ENCODE data around the gene SMARCC1.

Gene SMARCC1

DNA sequence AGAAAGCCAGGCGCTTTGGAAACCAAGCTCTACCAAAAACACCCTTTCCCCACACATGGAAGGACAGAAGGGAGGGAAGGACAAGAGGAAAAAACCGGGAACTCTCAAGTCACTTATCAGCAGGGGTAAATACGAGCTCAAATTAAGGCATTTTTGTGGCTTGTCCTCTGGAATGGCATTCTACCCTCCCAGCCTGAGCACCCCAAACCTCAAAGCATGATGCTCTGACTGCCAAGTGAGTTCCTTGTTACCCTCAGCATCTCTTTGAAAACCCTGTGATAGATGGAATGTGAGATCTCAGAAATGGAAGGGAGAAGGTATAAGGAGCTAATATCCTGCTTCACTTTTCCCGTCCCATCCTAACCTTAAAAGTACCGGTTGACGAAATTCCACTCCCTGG is 194.9 kb downstream of the SMARCC1 start:
- Histone ChIP-seq H3K4me1 (ENCODE audit: insufficient read depth, low read length, poor library complexity, severe bottlenecking) (no peaks in the 10 kb centered on the region), H3K36me3 (ENCODE audit: insufficient read depth, low read length) (peaks cover 68% of the 10 kb centered on the region; the same call in 1 of the 2 replicates), H3K9me3 (ENCODE audit: insufficient read depth, low read depth, low read length) (no peaks in the 10 kb centered on the region), H3K9me2 (replicated peaks; ENCODE audit: low read depth, low read length) (no peaks in the 10 kb centered on the region), H3K4me3 (ENCODE audit: low read length, poor library complexity, severe bottlenecking) (no peak overlapping the region), H3F3A (ENCODE audit: low read depth) (no peaks in the 10 kb centered on the region), H4K20me1 (ENCODE audit: insufficient read depth, low read length, poor library complexity, severe bottlenecking) (no peaks in the 10 kb centered on the region), H2AFZ (ENCODE audit: low read length) (no peak overlapping the region), H3K4me2 (ENCODE audit: low read depth, low read length, poor library complexity, severe bottlenecking) (no peak overlapping the region), H3K79me2 (ENCODE audit: insufficient read depth, low read length) (no peaks in the 10 kb centered on the region), H3K27me3 (ENCODE audit: insufficient read depth, low read length, poor library complexity, severe bottlenecking) (no peaks in the 10 kb centered on the region), H3K9ac (ENCODE audit: low read depth, low read length, poor library complexity, severe bottlenecking) (no peak overlapping the region)
- TF ChIP-seq, protein P1, sequence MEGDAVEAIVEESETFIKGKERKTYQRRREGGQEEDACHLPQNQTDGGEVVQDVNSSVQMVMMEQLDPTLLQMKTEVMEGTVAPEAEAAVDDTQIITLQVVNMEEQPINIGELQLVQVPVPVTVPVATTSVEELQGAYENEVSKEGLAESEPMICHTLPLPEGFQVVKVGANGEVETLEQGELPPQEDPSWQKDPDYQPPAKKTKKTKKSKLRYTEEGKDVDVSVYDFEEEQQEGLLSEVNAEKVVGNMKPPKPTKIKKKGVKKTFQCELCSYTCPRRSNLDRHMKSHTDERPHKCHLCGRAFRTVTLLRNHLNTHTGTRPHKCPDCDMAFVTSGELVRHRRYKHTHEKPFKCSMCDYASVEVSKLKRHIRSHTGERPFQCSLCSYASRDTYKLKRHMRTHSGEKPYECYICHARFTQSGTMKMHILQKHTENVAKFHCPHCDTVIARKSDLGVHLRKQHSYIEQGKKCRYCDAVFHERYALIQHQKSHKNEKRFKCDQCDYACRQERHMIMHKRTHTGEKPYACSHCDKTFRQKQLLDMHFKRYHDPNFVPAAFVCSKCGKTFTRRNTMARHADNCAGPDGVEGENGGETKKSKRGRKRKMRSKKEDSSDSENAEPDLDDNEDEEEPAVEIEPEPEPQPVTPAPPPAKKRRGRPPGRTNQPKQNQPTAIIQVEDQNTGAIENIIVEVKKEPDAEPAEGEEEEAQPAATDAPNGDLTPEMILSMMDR (conservative IDR thresholded peaks at IDR 0.05; ENCODE audit: low read length), result no peak
- no peak for TF ChIP-seq EZH2phosphoT487 (IDR thresholded peaks at IDR 0.05; ENCODE audit: borderline replicate concordance)

DNA sequence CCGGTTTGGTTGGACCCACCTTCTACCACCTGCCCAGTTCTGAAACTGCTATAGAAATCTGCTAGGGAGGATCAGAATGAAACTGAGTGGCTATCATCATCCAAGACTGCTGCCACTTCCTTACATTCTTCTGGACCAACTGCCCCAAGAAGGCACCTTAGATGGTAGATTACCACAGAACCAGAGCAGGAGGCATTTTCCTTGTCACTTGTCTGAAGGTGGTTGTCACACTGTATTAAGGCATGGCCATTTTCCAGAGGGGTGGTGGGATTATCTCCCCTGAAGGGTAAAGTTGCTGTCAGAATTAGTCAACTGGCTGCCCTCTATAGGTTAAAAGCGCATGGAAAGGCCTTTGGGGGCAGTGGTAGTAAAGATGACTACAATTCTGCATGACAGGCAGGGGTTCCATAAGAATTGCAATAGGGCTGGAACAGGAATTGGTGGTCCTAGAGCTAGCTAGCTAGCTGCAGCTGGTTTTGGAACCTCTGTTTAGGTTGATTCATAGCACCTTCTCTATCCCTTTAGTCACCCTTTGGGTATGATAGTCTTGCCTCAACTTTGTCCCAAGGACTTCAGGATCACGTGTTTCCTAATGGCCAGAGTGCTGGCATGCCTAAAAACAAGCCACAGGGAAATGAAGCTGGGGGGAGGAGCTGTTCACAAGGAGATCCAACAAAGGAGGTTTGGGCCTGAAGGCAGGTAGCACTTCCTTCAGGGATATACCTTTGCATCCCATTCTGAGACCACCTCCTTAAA is 198.2 kb downstream of the SMARCC1 start:
- no peaks in the 10 kb centered on the region for H3F3A ChIP-seq (ENCODE audit: low read depth)
- TF ChIP-seq EZH2phosphoT487 (IDR thresholded peaks at IDR 0.05; ENCODE audit: borderline replicate concordance), result no peak
- TF ChIP-seq, protein P1 (conservative IDR thresholded peaks at IDR 0.05; ENCODE audit: low read length), result no peak
- no peaks in the 10 kb centered on the region for H3K79me2 ChIP-seq (ENCODE audit: insufficient read depth, low read length)
- no peak overlapping the region for H3K9ac ChIP-seq (ENCODE audit: low read depth, low read length, poor library complexity, severe bottlenecking)
- H3K4me2 ChIP-seq (ENCODE audit: low read depth, low read length, poor library complexity, severe bottlenecking), result no peak overlapping the region
- no peak overlapping the region for H2AFZ ChIP-seq (ENCODE audit: low read length)
- no peaks in the 10 kb centered on the region for H4K20me1 ChIP-seq (ENCODE audit: insufficient read depth, low read length, poor library complexity, severe bottlenecking)
- no peaks in the 10 kb centered on the region for H3K4me1 ChIP-seq (ENCODE audit: insufficient read depth, low read length, poor library complexity, severe bottlenecking)
- no peak overlapping the region for H3K4me3 ChIP-seq (ENCODE audit: low read length, poor library complexity, severe bottlenecking)
- H3K9me3 ChIP-seq (ENCODE audit: insufficient read depth, low read depth, low read length), result no peaks in the 10 kb centered on the region
- H3K9me2 ChIP-seq (replicated peaks; ENCODE audit: low read depth, low read length), result no peaks in the 10 kb centered on the region
- peaks cover 38% of the 10 kb centered on the region; the same call in 1 of the 2 replicates for H3K36me3 ChIP-seq (ENCODE audit: insufficient read depth, low read length)
- no peaks in the 10 kb centered on the region for H3K27me3 ChIP-seq (ENCODE audit: insufficient read depth, low read length, poor library complexity, severe bottlenecking)

DNA sequence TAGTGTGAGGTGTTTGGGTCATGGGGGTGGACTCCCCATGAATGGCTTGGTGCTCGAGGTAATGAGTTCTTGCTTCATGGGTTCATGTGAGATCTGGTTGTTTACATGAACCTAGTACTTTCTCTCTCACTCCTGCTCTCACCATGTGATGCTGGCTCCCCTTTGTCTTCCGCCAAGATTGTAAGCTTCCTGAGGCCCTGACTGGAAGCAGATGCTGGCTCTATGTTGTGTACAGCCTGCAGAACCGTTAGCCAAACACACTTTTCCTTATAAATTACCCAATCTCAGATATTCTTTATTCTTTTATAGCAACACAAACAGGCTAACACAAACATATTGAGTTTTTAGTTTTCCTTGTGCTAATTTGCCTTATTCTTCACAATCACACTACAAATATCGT is 199.9 kb downstream of the SMARCC1 start:
- no peak overlapping the region for H3K9ac ChIP-seq (ENCODE audit: low read depth, low read length, poor library complexity, severe bottlenecking)
- TF ChIP-seq, protein P1 (conservative IDR thresholded peaks at IDR 0.05; ENCODE audit: low read length), result no peak
- TF ChIP-seq EZH2phosphoT487 (IDR thresholded peaks at IDR 0.05; ENCODE audit: borderline replicate concordance), result no peak
- H3K4me1 ChIP-seq (ENCODE audit: insufficient read depth, low read length, poor library complexity, severe bottlenecking), result no peaks in the 10 kb centered on the region
- H3K9me2 ChIP-seq (replicated peaks; ENCODE audit: low read depth, low read length), result no peaks in the 10 kb centered on the region
- no peaks in the 10 kb centered on the region for H3F3A ChIP-seq (ENCODE audit: low read depth)
- H3K9me3 ChIP-seq (ENCODE audit: insufficient read depth, low read depth, low read length), result no peaks in the 10 kb centered on the region
- H3K79me2 ChIP-seq (ENCODE audit: insufficient read depth, low read length), result no peaks in the 10 kb centered on the region
- peaks cover 21% of the 10 kb centered on the region; the same call in 1 of the 2 replicates for H3K36me3 ChIP-seq (ENCODE audit: insufficient read depth, low read length)
- no peak overlapping the region for H3K4me2 ChIP-seq (ENCODE audit: low read depth, low read length, poor library complexity, severe bottlenecking)
- H4K20me1 ChIP-seq (ENCODE audit: insufficient read depth, low read length, poor library complexity, severe bottlenecking), result no peaks in the 10 kb centered on the region
- no peaks in the 10 kb centered on the region for H3K27me3 ChIP-seq (ENCODE audit: insufficient read depth, low read length, poor library complexity, severe bottlenecking)
- H2AFZ ChIP-seq (ENCODE audit: low read length), result no peak overlapping the region
- H3K4me3 ChIP-seq (ENCODE audit: low read length, poor library complexity, severe bottlenecking), result no peak overlapping the region

All from Loucy (cell line).